A549 (cell line): ENCODE results near the gene DNAJC16. TPM values are rescaled to one million over a fixed set of nuclear protein-coding genes. Genes with fewer than 3 reads are reported as not detected.
"Not testable (repeated sequence)": the region's sequence is repeated elsewhere in the genome, so short reads cannot be mapped to it uniquely, and the experiment has no call there.

Experiments used
- ATAC-seq, 2 experiments: fragments of 200-7000 bp in 1 of 2; fragments of >200 bp in 1 of 2; cut with Nextera tagmentation in 1 of 2; cut with Tn5 transposase in 1 of 2; 3 replicates each; pipeline versions ENCODE4 v1.8.0 to v1.9.1; 2018 to 2020; ENCODE audit warnings: mild to moderate bottlenecking in 1 of 2, moderate library complexity in 1 of 2
- CTCF ChIA-PET: fragments of 300-600 bp; sonication (Branson Sonifier 250); formaldehyde crosslinking; extraction: SDS; loops from one replicate; lab custom pipeline; 2021; ENCODE audit warnings: antibody characterized with exemption, inconsistent platforms; lab: Yijun Ruan, JAX
- POLR2A ChIA-PET: fragments of 350-600 bp; formaldehyde crosslinking; extraction: SDS; loops from one replicate; lab custom pipeline; 2021; ENCODE audit warnings: antibody characterized with exemption, inconsistent platforms; lab: Yijun Ruan, JAX
- DNase-seq, 2 experiments: peaks; one replicate each; pipeline versions ENCODE4 v3.0.0 to v3.0.0-alpha.2; 2011 to 2016; ENCODE audit warnings: low read depth in 1 of 2, low spot score in 1 of 2
- FAIRE-seq: peaks from 2 replicates; lab custom pipeline; 2011; peaks lifted over from hg19 to GRCh38; lab: Jason Lieb, UNC
- H3K27ac ChIP-seq, 2 experiments: fragments of >200 bp; sonication (Bioruptor Twin); formaldehyde crosslinking; 3 replicates each; pipeline ENCODE4 v1.5.1; 2016 to 2017
- H3K4me1 ChIP-seq: fragments of >200 bp; sonication (Bioruptor Twin); formaldehyde crosslinking; 3 replicates; pipeline ENCODE4 v1.6.1; 2016
- H3K4me2 ChIP-seq: fragments of >200 bp; sonication (Bioruptor Twin); formaldehyde crosslinking; 3 replicates; pipeline ENCODE4 v1.6.1; 2016
- H3K4me3 ChIP-seq: fragments of >200 bp; sonication (Bioruptor Twin); formaldehyde crosslinking; 3 replicates; pipeline ENCODE4 v1.5.1; 2016
- H3K9me3 ChIP-seq: fragments of >200 bp; sonication (Bioruptor Twin); formaldehyde crosslinking; 3 replicates; pipeline ENCODE4 v1.6.1; 2016
- CBX8 ChIP-seq: fragments of 200-600 bp; sonication (generic); IDR thresholded peaks from 2 replicates; pipeline ENCODE4 v1.6.1; 2016
- CEBPB ChIP-seq, 2 experiments: fragments of >200 bp in 1 of 2; sonication (Bioruptor Twin) in 1 of 2; formaldehyde crosslinking in 1 of 2; IDR thresholded peaks; 2 replicates each; pipeline ENCODE4 v1.6.1; 2012 to 2016
- CHD4 ChIP-seq: fragments of 200-600 bp; sonication (generic); IDR thresholded peaks from 2 replicates; pipeline ENCODE4 v1.6.1; 2016; ENCODE audit warnings: antibody characterized with exemption, mild to moderate bottlenecking, borderline replicate concordance
- EHF ChIP-seq: fragments of 250-450 bp; sonication (Bioruptor Pico); IDR thresholded peaks from 2 replicates; pipeline ENCODE4 v1.5.0; 2020; ENCODE audit warnings: mild to moderate bottlenecking
- FOSL2 ChIP-seq, 2 experiments: fragments of 450-650 bp in 1 of 2; fragments of >200 bp in 1 of 2; sonication (Bioruptor Twin) in 1 of 2; formaldehyde crosslinking; IDR thresholded peaks; 2 replicates each; pipeline versions ENCODE4 v1.5.0 to v1.6.1; 2016 to 2020; ENCODE audit warnings: mild to moderate bottlenecking in 1 of 2, moderate library complexity in 1 of 2
- FOXS1 ChIP-seq: fragments of 250-450 bp; sonication (Bioruptor Pico); IDR thresholded peaks from 2 replicates; pipeline ENCODE4 v1.5.0; 2020; ENCODE audit warnings: mild to moderate bottlenecking, moderate library complexity
- HOXB13 ChIP-seq: fragments of 250-450 bp; sonication (Bioruptor Pico); IDR thresholded peaks from 2 replicates; pipeline ENCODE4 v1.5.0; 2020; ENCODE audit warnings: low read depth, mild to moderate bottlenecking, moderate library complexity
- JUN ChIP-seq, 2 experiments: fragments of >200 bp; sonication (Bioruptor Twin); formaldehyde crosslinking; IDR thresholded peaks; 2 replicates in 1 of 2; 3 replicates in 1 of 2; pipeline ENCODE4 v1.6.1; 2016 to 2017
- KDM5A ChIP-seq: fragments of 200-600 bp; sonication (generic); IDR thresholded peaks from 2 replicates; pipeline ENCODE4 v1.6.1; 2016; ENCODE audit warnings: antibody characterized with exemption, mild to moderate bottlenecking
- MAFK ChIP-seq: fragments of 450-650 bp; IDR thresholded peaks from 2 replicates; pipeline ENCODE4 v1.6.1; 2014; ENCODE audit not compliant: partially characterized antibody
- NR3C1 ChIP-seq: fragments of >200 bp; sonication (Bioruptor Twin); formaldehyde crosslinking; IDR thresholded peaks from 3 replicates; pipeline ENCODE4 v1.6.1; 2017
- POLR2A ChIP-seq: IDR thresholded peaks from 2 replicates; pipeline ENCODE4 v1.6.1; 2012; ENCODE audit warnings: mild to moderate bottlenecking, low read length
- SMC3 ChIP-seq: fragments of >200 bp; sonication (Bioruptor Twin); formaldehyde crosslinking; IDR thresholded peaks from 3 replicates; pipeline ENCODE4 v1.6.1; 2018; ENCODE audit warnings: inconsistent platforms
- SREBF2 ChIP-seq: fragments of 450-650 bp; IDR thresholded peaks from 2 replicates; pipeline ENCODE4 v1.6.1; 2014; ENCODE audit warnings: mild to moderate bottlenecking, moderate library complexity
- TFCP2L1 ChIP-seq: fragments of 250-450 bp; sonication (Bioruptor Pico); IDR thresholded peaks from 2 replicates; pipeline ENCODE4 v1.5.0; 2021; ENCODE audit warnings: mild to moderate bottlenecking
- ZNF302 ChIP-seq: fragments of 250-450 bp; sonication (Bioruptor Pico); IDR thresholded peaks from 2 replicates; pipeline ENCODE4 v1.9.0; 2021; ENCODE audit warnings: inconsistent platforms, mild to moderate bottlenecking, moderate library complexity
- WGBS: methylation state at CpG from one replicate; pipeline ENCODE4 v1.1.6; 2017; ENCODE audit errors: missing lambda C conversion rate; 5-methylcytosine and 5-hydroxymethylcytosine counted together
- polyA plus RNA-seq, 4 experiments: library from polyadenylated mRNA; depleted of rRNA in 3 of 4; stranded (reverse); fragments of >200 nt; fragmentation: RNase III in 1 of 4; extraction: RNeasy Plus Mini Kit Qiagen cat#74134 plus additional on column Dnase treatment in 1 of 4; gene quantifications; 2 replicates in 3 of 4; 3 replicates in 1 of 4; pipeline ENCODE4 v1.2.3, GENCODE V29; 2011 to 2017
- TF ChIP-seq, protein P1 (sequence below): IDR thresholded peaks from 2 replicates; pipeline ENCODE4 v1.6.1; 2012; ENCODE audit warnings: low read depth, borderline replicate concordance
- TF ChIP-seq, protein P2 (sequence below): fragments of 250-450 bp; sonication (Bioruptor Pico); IDR thresholded peaks from 2 replicates; pipeline ENCODE4 v1.5.0; 2021; ENCODE audit warnings: mild to moderate bottlenecking, moderate library complexity, borderline replicate concordance

The DNAJC16 gene
- polyA plus RNA-seq, 2 of the 4 experiments (the other 2 are of a cell fraction): 4.6 to 12.5 TPM

DNA sequence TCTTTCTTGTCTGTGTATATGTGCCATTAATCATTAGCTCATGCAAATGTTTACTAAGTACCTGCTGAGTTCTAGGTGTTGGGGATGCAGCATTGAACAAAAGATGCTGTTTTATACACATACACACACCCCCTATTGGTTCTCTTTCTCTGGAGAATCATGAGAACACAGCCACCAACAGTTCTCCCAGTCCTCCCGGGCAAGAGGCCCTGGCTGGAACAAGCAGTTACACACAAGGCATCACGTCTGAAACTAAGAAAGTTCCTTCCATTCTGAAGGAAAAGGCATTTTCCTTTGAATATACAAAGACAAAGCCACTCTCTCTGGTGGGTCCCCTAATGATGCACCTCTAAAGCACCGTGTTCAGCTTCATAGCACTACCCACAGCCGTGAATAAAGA lies 13.5 kb upstream of the DNAJC16 start:
- Histone ChIP-seq H3K9me3 (no peaks in the 10 kb centered on the region), H3K4me1 (no peaks in the 10 kb centered on the region), H3K27ac (no peak overlapping the region), H3K4me2 (no peak overlapping the region), H3K4me3 (no peak overlapping the region)
- no peak for ATAC-seq
- POLR2A ChIA-PET: no interaction called here
- FAIRE-seq: no peak
- 67% methylated on average over 4 of the region's 4 CpGs for WGBS
- TF ChIP-seq FOXS1 (CRISPR knock-in tag) (no peak), CHD4 (no peak), MAFK (no peak), KDM5A (no peak), JUN (IDR thresholded peaks at IDR 0.05) (no peak), CEBPB (IDR thresholded peaks at IDR 0.05) (no peak), NR3C1 (no peak), FOSL2 (IDR thresholded peaks at IDR 0.05) (no peak), FOSL2 (CRISPR knock-in tag; IDR thresholded peaks at IDR 0.05) (no peak), SMC3 (no peak), CBX8 (no peak), EHF (CRISPR knock-in tag) (no peak), POLR2A (no peak), HOXB13 (CRISPR knock-in tag) (no peak), SREBF2 (no peak), TFCP2L1 (no peak)
- TF ChIP-seq, protein P1, sequence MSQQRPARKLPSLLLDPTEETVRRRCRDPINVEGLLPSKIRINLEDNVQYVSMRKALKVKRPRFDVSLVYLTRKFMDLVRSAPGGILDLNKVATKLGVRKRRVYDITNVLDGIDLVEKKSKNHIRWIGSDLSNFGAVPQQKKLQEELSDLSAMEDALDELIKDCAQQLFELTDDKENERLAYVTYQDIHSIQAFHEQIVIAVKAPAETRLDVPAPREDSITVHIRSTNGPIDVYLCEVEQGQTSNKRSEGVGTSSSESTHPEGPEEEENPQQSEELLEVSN: no peak
- CTCF ChIA-PET: interaction anchor here (2.4 kb wide), 1 partner anchor 11 kb away, joined by 8 read pairs; no protein-coding TSS in a partner anchor
- DNase-seq: no peak

DNA sequence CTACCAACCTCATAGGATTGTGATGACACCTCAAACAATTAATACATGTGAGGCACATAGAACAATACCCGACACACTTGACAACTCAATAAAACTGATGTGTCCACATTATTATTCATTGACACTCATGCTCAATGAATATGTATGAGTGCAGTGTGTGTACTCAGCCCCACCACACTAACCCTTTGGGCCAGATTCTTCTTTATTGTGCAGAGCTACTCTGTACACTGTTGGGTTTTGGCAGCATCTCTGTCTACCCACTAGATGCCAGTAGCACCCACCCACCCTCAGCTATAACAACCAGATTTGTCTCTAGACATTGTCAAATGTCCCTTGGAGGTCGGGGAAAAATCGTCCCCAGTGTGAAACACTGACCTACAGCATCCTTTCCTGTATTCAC lies 12.7 kb upstream of the DNAJC16 start:
- no peak for DNase-seq
- 80% methylated on average over 3 of the region's 3 CpGs for WGBS
- ChIA-PET POLR2A (no interaction called here), CTCF (interaction anchor here (1.2 to 2.4 kb wide), 2 partner anchors 10 to 12 kb away, joined by 3 to 8 read pairs; partner anchors contain the start of gene CASP9)
- Histone ChIP-seq H3K4me3 (no peak overlapping the region), H3K4me2 (no peak overlapping the region), H3K4me1 (no peaks in the 10 kb centered on the region), H3K27ac (no peak overlapping the region), H3K9me3 (no peaks in the 10 kb centered on the region)
- no peak for FAIRE-seq
- no peak for TF ChIP-seq POLR2A
- TF ChIP-seq JUN (IDR thresholded peaks at IDR 0.05): no peak
- no peak for TF ChIP-seq FOSL2 (IDR thresholded peaks at IDR 0.05)
- TF ChIP-seq FOSL2 (CRISPR knock-in tag; IDR thresholded peaks at IDR 0.05): no peak
- no peak for TF ChIP-seq CBX8
- TF ChIP-seq, protein P2, sequence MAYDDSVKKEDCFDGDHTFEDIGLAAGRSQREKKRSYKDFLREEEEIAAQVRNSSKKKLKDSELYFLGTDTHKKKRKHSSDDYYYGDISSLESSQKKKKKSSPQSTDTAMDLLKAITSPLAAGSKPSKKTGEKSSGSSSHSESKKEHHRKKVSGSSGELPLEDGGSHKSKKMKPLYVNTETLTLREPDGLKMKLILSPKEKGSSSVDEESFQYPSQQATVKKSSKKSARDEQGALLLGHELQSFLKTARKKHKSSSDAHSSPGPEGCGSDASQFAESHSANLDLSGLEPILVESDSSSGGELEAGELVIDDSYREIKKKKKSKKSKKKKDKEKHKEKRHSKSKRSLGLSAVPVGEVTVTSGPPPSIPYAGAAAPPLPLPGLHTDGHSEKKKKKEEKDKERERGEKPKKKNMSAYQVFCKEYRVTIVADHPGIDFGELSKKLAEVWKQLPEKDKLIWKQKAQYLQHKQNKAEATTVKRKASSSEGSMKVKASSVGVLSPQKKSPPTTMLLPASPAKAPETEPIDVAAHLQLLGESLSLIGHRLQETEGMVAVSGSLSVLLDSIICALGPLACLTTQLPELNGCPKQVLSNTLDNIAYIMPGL (CRISPR knock-in tag): no peak
- TF ChIP-seq ZNF302 (CRISPR knock-in tag): no peak
- 0 out of 6 replicates have a peak, but pooled peaks of 1 of the 2 experiments have one; percentile 24 for ATAC-seq

DNA sequence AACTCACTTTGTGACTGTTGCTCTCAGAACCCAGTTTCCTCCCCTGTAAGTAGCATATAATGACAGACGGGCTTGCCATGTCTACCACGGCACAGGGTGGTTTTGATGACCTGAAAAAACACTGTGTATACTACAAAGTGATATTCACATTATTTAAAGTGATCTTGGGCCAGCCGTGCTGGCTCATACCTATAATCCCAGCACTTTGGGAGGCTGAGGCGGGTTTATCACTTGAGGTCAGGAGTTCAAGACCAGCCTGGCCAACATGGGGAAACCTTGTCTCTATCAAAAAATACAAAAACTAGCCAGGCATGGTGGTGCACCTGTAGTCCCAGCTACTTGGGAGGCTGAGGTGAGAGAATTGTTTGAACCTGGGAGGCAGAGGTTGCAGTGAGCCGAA lies 12.1 kb upstream of the DNAJC16 start:
- ATAC-seq, DNase-seq, FAIRE-seq, H3K27ac ChIP-seq, H3K9me3 ChIP-seq, H3K4me2 ChIP-seq, H3K4me1 ChIP-seq, POLR2A ChIA-PET, H3K4me3 ChIP-seq: not testable (repeated sequence)
- CTCF ChIA-PET: interaction anchor here (0.9 to 2.4 kb wide), 3 partner anchors 9 to 15 kb away, joined by 3 to 8 read pairs (median 3); partner anchors contain the start of gene CASP9
- WGBS: 94% methylated on average over 5 of the region's 5 CpGs
